K562 (cell line): ENCODE measurements around the gene WBP1. TPM values are rescaled to one million over a fixed set of nuclear protein-coding genes. Genes with fewer than 3 reads are reported as not detected.

Experiments
- KAT2B ChIP-seq: IDR thresholded peaks from one replicate; pipeline ENCODE4 v1.6.1; 2012; ENCODE audit warnings: low read depth, mild to moderate bottlenecking, control low read depth, inconsistent platforms, low read length, moderate library complexity
- KLF16 ChIP-seq: IDR thresholded peaks from 2 replicates; pipeline ENCODE4 v1.6.1; 2016; ENCODE audit warnings: antibody characterized with exemption
- MYC ChIP-seq, 2 experiments: fragments of 250-450 bp in 1 of 2; sonication (Bioruptor Pico) in 1 of 2; IDR thresholded peaks; 2 replicates each; pipeline versions ENCODE4 v1.5.1 to v1.6.1; 2012 to 2021; ENCODE audit warnings: low read depth in 2 of 2, borderline replicate concordance in 1 of 2, improper control_type of control experiment in 1 of 2, low read length in 1 of 2, mild to moderate bottlenecking in 1 of 2, moderate library complexity in 1 of 2
- NCOA1 ChIP-seq: fragments of 450-650 bp; IDR thresholded peaks from 2 replicates; pipeline ENCODE4 v1.6.1; 2016; ENCODE audit warnings: low read depth
- NFATC3 ChIP-seq: fragments of 450-650 bp; IDR thresholded peaks from 2 replicates; pipeline ENCODE4 v1.6.1; 2017; ENCODE audit warnings: mild to moderate bottlenecking
- NFXL1 ChIP-seq: fragments of 450-650 bp; formaldehyde crosslinking; IDR thresholded peaks from 2 replicates; pipeline ENCODE4 v1.4.0; 2021; ENCODE audit warnings: mild to moderate bottlenecking
- SMAD2 ChIP-seq: fragments of 150-350 bp; IDR thresholded peaks from 2 replicates; pipeline ENCODE4 v1.6.1; 2014; ENCODE audit warnings: low read depth, mild to moderate bottlenecking, low read length
- TCFL5 ChIP-seq: fragments of 250-450 bp; sonication (Bioruptor Pico); conservative IDR thresholded peaks from 2 replicates; pipeline ENCODE4 v1.6.1; 2021; ENCODE audit warnings: mild to moderate bottlenecking, moderate library complexity, matching md5 sums
- ZC3H8 ChIP-seq: fragments of 450-650 bp; IDR thresholded peaks from 2 replicates; pipeline ENCODE4 v1.6.1; 2017
- polyA plus RNA-seq, 8 experiments: library from polyadenylated mRNA; depleted of rRNA in 4 of 8; stranded (reverse) in 5 of 8; unstranded in 3 of 8; fragments of >200 nt; fragmentation: Nextera tagmentation in 2 of 8; fragmentation: Illumina TruSeq in 1 of 8; extraction: Ambion mirVana in 2 of 8; extraction: Trizol in 1 of 8; gene quantifications; 2 replicates each; pipeline versions ENCODE4 v1.2.1 to v1.2.3, GENCODE V29; 2011 to 2014; ENCODE audit warnings: inconsistent platforms in 1 of 8, missing spikeins in 1 of 8
- total RNA-seq, 7 experiments: library from RNA; depleted of rRNA in 6 of 7; stranded (reverse); fragments of >200 nt in 6 of 7; fragmentation: Illumina TruSeq in 2 of 7; extraction: Trizol in 2 of 7; gene quantifications; 2 replicates each; pipeline versions ENCODE4 v1.2.1 to v1.2.3, GENCODE V29; 2011 to 2021; ENCODE audit warnings: low replicate concordance in 1 of 7
- TF ChIP-seq, protein P1 (sequence below): fragments of 200-600 bp; sonication (generic); IDR thresholded peaks from one replicate; pipeline ENCODE4 v1.6.1; 2012; ENCODE audit warnings: mild to moderate bottlenecking, low read depth, low read length, inconsistent platforms
- TF ChIP-seq, protein P2 (sequence below): fragments of 250-450 bp; sonication (Bioruptor Pico); IDR thresholded peaks from 2 replicates; pipeline ENCODE4 v1.5.0; 2021; ENCODE audit warnings: mild to moderate bottlenecking, borderline replicate concordance
- TF ChIP-seq, protein P3 (sequence below): sonication (generic); formaldehyde crosslinking; IDR thresholded peaks from 2 replicates; pipeline ENCODE4 v1.8.1; 2023; ENCODE audit warnings: mild to moderate bottlenecking, missing genetic modification reagents

Gene WBP1
- total and polyA plus RNA-seq, 9 of the 15 experiments (the other 6 are each of a cell fraction or from before 2014, with no cell fraction given) = 1.9 to 27.7 (median 14.2) TPM

DNA sequence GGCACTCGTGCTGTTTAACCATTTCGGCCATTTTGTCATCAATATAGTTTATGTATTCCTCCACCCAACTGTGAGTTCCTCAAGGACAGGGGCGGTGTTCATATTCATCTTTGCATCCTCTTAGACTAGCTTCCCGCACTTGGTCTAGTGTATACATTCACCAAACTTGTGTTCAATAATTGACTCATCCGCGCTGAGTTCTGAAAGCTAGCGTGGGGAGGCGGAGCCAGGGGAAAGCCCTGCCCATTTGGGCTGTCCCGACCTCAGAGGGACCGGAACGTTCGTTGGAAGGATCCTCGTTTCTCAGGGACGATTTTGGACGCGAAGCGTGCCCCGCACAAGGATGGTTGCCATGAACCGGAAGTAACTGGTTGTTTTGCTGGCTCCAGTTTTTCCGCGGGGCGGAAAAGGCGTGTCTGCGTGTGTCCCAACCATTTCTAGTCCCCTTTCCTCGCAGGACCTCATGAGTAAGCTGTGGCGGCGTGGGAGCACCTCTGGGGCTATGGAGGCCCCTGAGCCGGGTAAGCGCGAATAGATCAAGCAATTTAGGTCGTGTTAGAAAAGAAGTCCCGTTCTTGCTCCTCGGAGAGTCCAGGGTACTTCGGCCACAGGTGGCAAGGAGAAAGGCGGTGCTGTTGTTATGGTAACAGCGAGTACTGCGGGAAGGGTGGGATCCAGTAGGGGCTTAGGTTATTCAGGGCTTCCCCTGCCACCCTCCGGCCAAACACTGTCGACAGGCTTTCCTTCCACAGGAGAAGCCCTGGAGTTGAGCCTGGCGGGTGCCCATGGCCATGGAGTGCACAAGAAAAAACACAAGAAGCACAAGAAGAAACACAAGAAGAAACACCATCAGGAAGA is 3.4 kb upstream of the WBP1 start, which contains the start of gene INO80B (continued):
- TF ChIP-seq, protein P1, sequence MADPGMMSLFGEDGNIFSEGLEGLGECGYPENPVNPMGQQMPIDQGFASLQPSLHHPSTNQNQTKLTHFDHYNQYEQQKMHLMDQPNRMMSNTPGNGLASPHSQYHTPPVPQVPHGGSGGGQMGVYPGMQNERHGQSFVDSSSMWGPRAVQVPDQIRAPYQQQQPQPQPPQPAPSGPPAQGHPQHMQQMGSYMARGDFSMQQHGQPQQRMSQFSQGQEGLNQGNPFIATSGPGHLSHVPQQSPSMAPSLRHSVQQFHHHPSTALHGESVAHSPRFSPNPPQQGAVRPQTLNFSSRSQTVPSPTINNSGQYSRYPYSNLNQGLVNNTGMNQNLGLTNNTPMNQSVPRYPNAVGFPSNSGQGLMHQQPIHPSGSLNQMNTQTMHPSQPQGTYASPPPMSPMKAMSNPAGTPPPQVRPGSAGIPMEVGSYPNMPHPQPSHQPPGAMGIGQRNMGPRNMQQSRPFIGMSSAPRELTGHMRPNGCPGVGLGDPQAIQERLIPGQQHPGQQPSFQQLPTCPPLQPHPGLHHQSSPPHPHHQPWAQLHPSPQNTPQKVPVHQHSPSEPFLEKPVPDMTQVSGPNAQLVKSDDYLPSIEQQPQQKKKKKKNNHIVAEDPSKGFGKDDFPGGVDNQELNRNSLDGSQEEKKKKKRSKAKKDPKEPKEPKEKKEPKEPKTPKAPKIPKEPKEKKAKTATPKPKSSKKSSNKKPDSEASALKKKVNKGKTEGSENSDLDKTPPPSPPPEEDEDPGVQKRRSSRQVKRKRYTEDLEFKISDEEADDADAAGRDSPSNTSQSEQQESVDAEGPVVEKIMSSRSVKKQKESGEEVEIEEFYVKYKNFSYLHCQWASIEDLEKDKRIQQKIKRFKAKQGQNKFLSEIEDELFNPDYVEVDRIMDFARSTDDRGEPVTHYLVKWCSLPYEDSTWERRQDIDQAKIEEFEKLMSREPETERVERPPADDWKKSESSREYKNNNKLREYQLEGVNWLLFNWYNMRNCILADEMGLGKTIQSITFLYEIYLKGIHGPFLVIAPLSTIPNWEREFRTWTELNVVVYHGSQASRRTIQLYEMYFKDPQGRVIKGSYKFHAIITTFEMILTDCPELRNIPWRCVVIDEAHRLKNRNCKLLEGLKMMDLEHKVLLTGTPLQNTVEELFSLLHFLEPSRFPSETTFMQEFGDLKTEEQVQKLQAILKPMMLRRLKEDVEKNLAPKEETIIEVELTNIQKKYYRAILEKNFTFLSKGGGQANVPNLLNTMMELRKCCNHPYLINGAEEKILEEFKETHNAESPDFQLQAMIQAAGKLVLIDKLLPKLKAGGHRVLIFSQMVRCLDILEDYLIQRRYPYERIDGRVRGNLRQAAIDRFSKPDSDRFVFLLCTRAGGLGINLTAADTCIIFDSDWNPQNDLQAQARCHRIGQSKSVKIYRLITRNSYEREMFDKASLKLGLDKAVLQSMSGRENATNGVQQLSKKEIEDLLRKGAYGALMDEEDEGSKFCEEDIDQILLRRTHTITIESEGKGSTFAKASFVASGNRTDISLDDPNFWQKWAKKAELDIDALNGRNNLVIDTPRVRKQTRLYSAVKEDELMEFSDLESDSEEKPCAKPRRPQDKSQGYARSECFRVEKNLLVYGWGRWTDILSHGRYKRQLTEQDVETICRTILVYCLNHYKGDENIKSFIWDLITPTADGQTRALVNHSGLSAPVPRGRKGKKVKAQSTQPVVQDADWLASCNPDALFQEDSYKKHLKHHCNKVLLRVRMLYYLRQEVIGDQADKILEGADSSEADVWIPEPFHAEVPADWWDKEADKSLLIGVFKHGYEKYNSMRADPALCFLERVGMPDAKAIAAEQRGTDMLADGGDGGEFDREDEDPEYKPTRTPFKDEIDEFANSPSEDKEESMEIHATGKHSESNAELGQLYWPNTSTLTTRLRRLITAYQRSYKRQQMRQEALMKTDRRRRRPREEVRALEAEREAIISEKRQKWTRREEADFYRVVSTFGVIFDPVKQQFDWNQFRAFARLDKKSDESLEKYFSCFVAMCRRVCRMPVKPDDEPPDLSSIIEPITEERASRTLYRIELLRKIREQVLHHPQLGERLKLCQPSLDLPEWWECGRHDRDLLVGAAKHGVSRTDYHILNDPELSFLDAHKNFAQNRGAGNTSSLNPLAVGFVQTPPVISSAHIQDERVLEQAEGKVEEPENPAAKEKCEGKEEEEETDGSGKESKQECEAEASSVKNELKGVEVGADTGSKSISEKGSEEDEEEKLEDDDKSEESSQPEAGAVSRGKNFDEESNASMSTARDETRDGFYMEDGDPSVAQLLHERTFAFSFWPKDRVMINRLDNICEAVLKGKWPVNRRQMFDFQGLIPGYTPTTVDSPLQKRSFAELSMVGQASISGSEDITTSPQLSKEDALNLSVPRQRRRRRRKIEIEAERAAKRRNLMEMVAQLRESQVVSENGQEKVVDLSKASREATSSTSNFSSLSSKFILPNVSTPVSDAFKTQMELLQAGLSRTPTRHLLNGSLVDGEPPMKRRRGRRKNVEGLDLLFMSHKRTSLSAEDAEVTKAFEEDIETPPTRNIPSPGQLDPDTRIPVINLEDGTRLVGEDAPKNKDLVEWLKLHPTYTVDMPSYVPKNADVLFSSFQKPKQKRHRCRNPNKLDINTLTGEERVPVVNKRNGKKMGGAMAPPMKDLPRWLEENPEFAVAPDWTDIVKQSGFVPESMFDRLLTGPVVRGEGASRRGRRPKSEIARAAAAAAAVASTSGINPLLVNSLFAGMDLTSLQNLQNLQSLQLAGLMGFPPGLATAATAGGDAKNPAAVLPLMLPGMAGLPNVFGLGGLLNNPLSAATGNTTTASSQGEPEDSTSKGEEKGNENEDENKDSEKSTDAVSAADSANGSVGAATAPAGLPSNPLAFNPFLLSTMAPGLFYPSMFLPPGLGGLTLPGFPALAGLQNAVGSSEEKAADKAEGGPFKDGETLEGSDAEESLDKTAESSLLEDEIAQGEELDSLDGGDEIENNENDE = no peak
- 0 out of 2 replicates have a peak, but pooled peaks have one; percentile 11 for TF ChIP-seq KLF16
- no peak for TF ChIP-seq SMAD2
- no peak for TF ChIP-seq KAT2B
- TF ChIP-seq NFATC3 = no peak
- TF ChIP-seq, protein P2, sequence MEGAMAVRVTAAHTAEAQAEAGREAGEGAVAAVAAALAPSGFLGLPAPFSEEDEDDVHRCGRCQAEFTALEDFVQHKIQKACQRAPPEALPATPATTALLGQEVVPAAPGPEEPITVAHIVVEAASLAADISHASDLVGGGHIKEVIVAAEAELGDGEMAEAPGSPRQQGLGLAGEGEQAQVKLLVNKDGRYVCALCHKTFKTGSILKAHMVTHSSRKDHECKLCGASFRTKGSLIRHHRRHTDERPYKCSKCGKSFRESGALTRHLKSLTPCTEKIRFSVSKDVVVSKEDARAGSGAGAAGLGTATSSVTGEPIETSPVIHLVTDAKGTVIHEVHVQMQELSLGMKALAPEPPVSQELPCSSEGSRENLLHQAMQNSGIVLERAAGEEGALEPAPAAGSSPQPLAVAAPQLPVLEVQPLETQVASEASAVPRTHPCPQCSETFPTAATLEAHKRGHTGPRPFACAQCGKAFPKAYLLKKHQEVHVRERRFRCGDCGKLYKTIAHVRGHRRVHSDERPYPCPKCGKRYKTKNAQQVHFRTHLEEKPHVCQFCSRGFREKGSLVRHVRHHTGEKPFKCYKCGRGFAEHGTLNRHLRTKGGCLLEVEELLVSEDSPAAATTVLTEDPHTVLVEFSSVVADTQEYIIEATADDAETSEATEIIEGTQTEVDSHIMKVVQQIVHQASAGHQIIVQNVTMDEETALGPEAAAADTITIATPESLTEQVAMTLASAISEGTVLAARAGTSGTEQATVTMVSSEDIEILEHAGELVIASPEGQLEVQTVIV (CRISPR knock-in tag) = no peak
- peak; percentile 99 for TF ChIP-seq NCOA1
- no peak for TF ChIP-seq TCFL5
- TF ChIP-seq NFXL1 (CRISPR knock-in tag) = no peak
- TF ChIP-seq MYC (IDR thresholded peaks at IDR 0.05; ENCODE audit: low read depth, low read length) = peak; percentile 78
- TF ChIP-seq MYC (CRISPR knock-in tag; IDR thresholded peaks at IDR 0.05; ENCODE audit: borderline replicate concordance, low read depth) = peak; percentile 69; the same call in 1 of the 2 replicates
- TF ChIP-seq, protein P3, sequence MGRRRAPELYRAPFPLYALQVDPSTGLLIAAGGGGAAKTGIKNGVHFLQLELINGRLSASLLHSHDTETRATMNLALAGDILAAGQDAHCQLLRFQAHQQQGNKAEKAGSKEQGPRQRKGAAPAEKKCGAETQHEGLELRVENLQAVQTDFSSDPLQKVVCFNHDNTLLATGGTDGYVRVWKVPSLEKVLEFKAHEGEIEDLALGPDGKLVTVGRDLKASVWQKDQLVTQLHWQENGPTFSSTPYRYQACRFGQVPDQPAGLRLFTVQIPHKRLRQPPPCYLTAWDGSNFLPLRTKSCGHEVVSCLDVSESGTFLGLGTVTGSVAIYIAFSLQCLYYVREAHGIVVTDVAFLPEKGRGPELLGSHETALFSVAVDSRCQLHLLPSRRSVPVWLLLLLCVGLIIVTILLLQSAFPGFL (CRISPR knock-in tag) = peak; percentile 86
- no peak for TF ChIP-seq ZC3H8
